ENCODE results near the gene CILP. TPM values are rescaled to one million over a fixed set of nuclear protein-coding genes. Genes with fewer than 3 reads are reported as not detected.
"Not testable (repeated sequence)": the region's sequence is repeated elsewhere in the genome, so short reads cannot be mapped to it uniquely, and the experiment has no call there.

Gene CILP
- total and polyA plus RNA-seq, 2 of the 13 experiments (the other 11 are each of a cell fraction or from before 2014, with no cell fraction given), result 0.03 TPM; not detected in 1

GRCh38 chr15:65189102-65189740 lies 22.1 kb downstream of the CILP start (continued):
- 0 out of 4 replicates have a peak, but pooled peaks of 1 of the 2 experiments have one; percentile 19 for TF ChIP-seq HMGXB4 (CRISPR knock-in tag; IDR thresholded peaks at IDR 0.05; ENCODE audit: borderline replicate concordance in 1 of 2, low read depth in 1 of 2)
- TF ChIP-seq ZNF614 (CRISPR knock-in tag; IDR thresholded peaks at IDR 0.05; ENCODE audit: borderline replicate concordance), result peak; percentile 64; the same call in 1 of the 2 replicates

- H2AFZ ChIP-seq (ENCODE audit: low read length); POLR2A ChIA-PET; H3K4me2 ChIP-seq (ENCODE audit: low read depth, low read length); FAIRE-seq; H3K27me3 ChIP-seq (ENCODE audit: control insufficient read depth in 1 of 2, insufficient read depth in 2 of 2, low read length in 2 of 2); H3K27ac ChIP-seq (ENCODE audit: extremely low read length, insufficient read depth, low read length); BruUV-seq (replicated peaks); ATAC-seq; H3K4me3 ChIP-seq (replicated peaks in 1 of 3; ENCODE audit: insufficient read depth in 1 of 3, low read depth in 2 of 3, low read length in 3 of 3); H4K20me1 ChIP-seq (ENCODE audit: insufficient read depth, low read length); H3K36me3 ChIP-seq (replicated peaks in 1 of 2; ENCODE audit: control insufficient read depth in 1 of 2, insufficient read depth in 2 of 2, low read length in 2 of 2); DNase-seq (ENCODE audit: low spot score); H3K9ac ChIP-seq (ENCODE audit: insufficient read depth, low read depth, low read length); H3K9me3 ChIP-seq (ENCODE audit: low read length): not testable (repeated sequence)
- Histone ChIP-seq H3K4me1 (ENCODE audit: insufficient read depth, low read length) (peaks cover 29% of the 10 kb centered on the region; the same call in 1 of the 2 replicates), H3K79me2 (ENCODE audit: insufficient read depth, low read length) (peaks cover 12% of the 10 kb centered on the region)
- 47% methylated on average over 9 of the region's 9 CpGs for WGBS (ENCODE audit: low lambda C conversion rate)
- intact Hi-C loops (cut with micrococcal nuclease; ENCODE audit: unreplicated experiment) (loop anchor here (2.0 to 10.0 kb wide), 3 partner anchors 108 to 196 kb away; partner anchors contain the start of gene RNU5A-1), in situ Hi-C loops (cut with HindIII; ENCODE audit: extremely low pct_ligation_motif_present, low pct_unique_long_range_greater_than_20kb) (loop anchor here (5.0 to 10.0 kb wide), 2 partner anchors 109 to 196 kb away; partner anchors contain the start of gene RNU5A-1)
- CTCF ChIA-PET (ENCODE audit: low intra/inter-chr PET ratio, low total read pairs), result interaction anchor here (0.7 to 2.1 kb wide), 6 partner anchors 24 to 116 kb away, joined by 3 to 28 read pairs (median 4); partner anchors contain the start of genes RNU5A-1 and RNU5B-1
These were observed 22.8 kb downstream of the CILP start for GRCh38 chr15:65188472-65188871.
